SU-DHL-6 (cell line): ENCODE measurements around the gene CORO6.

ENCODE experiments used
- H2AFZ ChIP-seq: fragments of 200-600 bp; sonication (generic); 2 replicates; pipeline ENCODE4 v1.6.1; 2014; ENCODE audit warnings: low read depth, mild to moderate bottlenecking, moderate library complexity, mixed read lengths, antibody characterized with exemption, low read length; ENCODE audit not compliant: severe bottlenecking
- H3F3A ChIP-seq: fragments of 200-600 bp; shearing (Covaris generic); 2 replicates; pipeline ENCODE4 v1.6.0; 2016; ENCODE audit warnings: antibody characterized with exemption, mild to moderate bottlenecking; ENCODE audit not compliant: insufficient read depth
- H3K27ac ChIP-seq: fragments of 200-600 bp; sonication (generic); 2 replicates; pipeline ENCODE4 v1.5.1; 2016; ENCODE audit warnings: low read depth, mild to moderate bottlenecking, low read length, moderate library complexity, mixed read lengths
- H3K27me3 ChIP-seq: fragments of 200-600 bp; sonication (generic), shearing (Covaris generic); 2 replicates; pipeline ENCODE4 v1.6.0; 2014; ENCODE audit warnings: mild to moderate bottlenecking, low read length
- H3K36me3 ChIP-seq: fragments of 200-600 bp; sonication (generic); 2 replicates; pipeline ENCODE4 v1.6.1; 2014; ENCODE audit warnings: mild to moderate bottlenecking, low read length, mixed read lengths
- H3K4me2 ChIP-seq: fragments of 300-600, 200-600 bp; shearing (Covaris generic), sonication (generic); 2 replicates; pipeline ENCODE4 v1.6.0; 2014; ENCODE audit warnings: low read length, low read depth, mild to moderate bottlenecking; ENCODE audit not compliant: poor library complexity, severe bottlenecking
- H3K4me3 ChIP-seq: fragments of 200-600 bp; sonication (generic); 2 replicates; pipeline ENCODE4 v1.5.1; 2014; ENCODE audit warnings: antibody characterized with exemption, low read length, mild to moderate bottlenecking, mixed read lengths; ENCODE audit not compliant: insufficient read depth, poor library complexity, severe bottlenecking
- H3K79me2 ChIP-seq: fragments of 200-600 bp; sonication (generic); 2 replicates; pipeline ENCODE4 v1.6.1; 2014; ENCODE audit warnings: mild to moderate bottlenecking, low read length, moderate library complexity; ENCODE audit not compliant: insufficient read depth
- H3K9ac ChIP-seq: fragments of 200-600 bp; sonication (generic); 2 replicates; pipeline ENCODE4 v1.7.0; 2014; ENCODE audit warnings: mild to moderate bottlenecking, low read length
- H3K9me2 ChIP-seq: fragments of 200-600 bp; sonication (generic); replicated peaks from 2 replicates; pipeline ENCODE4 v1.6.1; 2014; ENCODE audit warnings: low read length; ENCODE audit not compliant: insufficient read depth
- H3K9me3 ChIP-seq: fragments of 200-600 bp; sonication (generic); 2 replicates; pipeline ENCODE4 v1.6.1; 2014; ENCODE audit warnings: low read length, mixed read lengths; ENCODE audit not compliant: insufficient read depth
- H4K20me1 ChIP-seq: fragments of 200-600 bp; sonication (generic); 2 replicates; pipeline ENCODE4 v1.6.1; 2014; ENCODE audit warnings: low read depth, mild to moderate bottlenecking, antibody characterized with exemption, low read length, moderate library complexity, mixed read lengths
- CTCF ChIP-seq: fragments of 200-600 bp; sonication (generic); IDR thresholded peaks from one replicate; pipeline ENCODE4 v1.5.1; 2017; ENCODE audit warnings: antibody characterized with exemption, mild to moderate bottlenecking, low read length, moderate library complexity; ENCODE audit not compliant: insufficient read depth, poor library complexity, severe bottlenecking
- EZH2phosphoT487 ChIP-seq: fragments of 200-600 bp; sonication (generic), shearing (Covaris generic); conservative IDR thresholded peaks from 2 replicates; pipeline ENCODE4 v1.6.1; 2018; ENCODE audit warnings: mild to moderate bottlenecking, antibody characterized with exemption, low read length, moderate library complexity, mixed read lengths

Gene CORO6

DNA sequence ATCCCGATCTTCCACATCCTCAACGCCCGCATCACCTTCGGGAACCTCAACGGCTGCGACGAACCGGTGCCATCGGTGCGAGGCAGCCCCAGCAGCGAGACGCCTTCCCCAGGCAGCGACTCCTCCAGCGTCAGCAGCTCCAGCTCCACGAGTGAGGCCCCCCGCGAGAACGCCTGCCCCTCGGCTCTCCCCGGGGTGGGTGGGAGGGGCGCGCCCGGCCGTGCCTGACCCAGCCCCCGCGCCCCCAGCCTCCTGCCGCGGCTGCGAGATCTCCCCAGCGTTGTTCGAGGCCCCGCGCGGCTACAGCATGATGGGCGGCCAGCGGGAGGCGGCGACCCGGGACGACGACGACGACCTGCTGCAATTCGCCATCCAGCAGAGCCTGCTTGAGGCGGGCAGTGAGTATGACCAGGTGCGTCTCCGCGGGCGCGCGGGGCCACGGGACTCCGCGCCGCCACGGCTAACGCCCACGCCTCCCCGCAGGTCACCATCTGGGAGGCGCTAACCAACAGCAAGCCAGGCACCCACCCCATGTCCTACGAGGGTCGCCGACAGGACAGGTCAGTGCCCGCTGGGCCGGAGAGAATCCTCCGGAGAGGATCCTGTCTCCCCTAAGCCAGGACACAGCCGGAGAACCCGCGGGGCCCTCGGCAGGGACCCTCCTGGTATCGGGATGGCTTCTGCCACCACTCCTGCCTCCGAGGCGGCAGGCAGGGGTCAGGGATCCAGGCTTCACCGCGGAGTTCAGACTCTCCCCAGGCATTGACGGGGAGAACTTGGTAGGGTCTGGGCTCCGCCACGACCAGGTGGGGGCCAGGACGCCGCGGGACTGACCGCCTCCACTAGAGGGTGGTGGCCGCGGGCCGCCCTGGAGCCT, 10.1 kb downstream of the CORO6 start:
- Histone ChIP-seq H3K9me3 (no peaks in the 10 kb centered on the region), H3F3A (no peaks in the 10 kb centered on the region), H3K36me3 (no peaks in the 10 kb centered on the region), H4K20me1 (no peaks in the 10 kb centered on the region), H3K4me2 (peak overlapping the region; percentile 11), H2AFZ (no peak overlapping the region), H3K27ac (no peak overlapping the region), H3K9ac (no peak overlapping the region), H3K27me3 (no peaks in the 10 kb centered on the region), H3K4me3 (no peak overlapping the region), H3K79me2 (no peaks in the 10 kb centered on the region), H3K9me2 (no peaks in the 10 kb centered on the region)
- TF ChIP-seq CTCF, result no peak
- TF ChIP-seq EZH2phosphoT487, result no peak

GRCh38 chr17:29612094-29612403, 10.7 kb downstream of the CORO6 start:
- TF ChIP-seq EZH2phosphoT487, result no peak
- TF ChIP-seq CTCF, result no peak
- Histone ChIP-seq H3K79me2 (no peaks in the 10 kb centered on the region), H4K20me1 (no peaks in the 10 kb centered on the region), H3K9ac (no peak overlapping the region), H3K9me3 (no peaks in the 10 kb centered on the region), H3K9me2 (no peaks in the 10 kb centered on the region), H3K4me3 (no peak overlapping the region), H3F3A (no peaks in the 10 kb centered on the region), H2AFZ (no peak overlapping the region), H3K36me3 (no peaks in the 10 kb centered on the region), H3K4me2 (no peak overlapping the region), H3K27me3 (no peaks in the 10 kb centered on the region), H3K27ac (no peak overlapping the region)

DNA sequence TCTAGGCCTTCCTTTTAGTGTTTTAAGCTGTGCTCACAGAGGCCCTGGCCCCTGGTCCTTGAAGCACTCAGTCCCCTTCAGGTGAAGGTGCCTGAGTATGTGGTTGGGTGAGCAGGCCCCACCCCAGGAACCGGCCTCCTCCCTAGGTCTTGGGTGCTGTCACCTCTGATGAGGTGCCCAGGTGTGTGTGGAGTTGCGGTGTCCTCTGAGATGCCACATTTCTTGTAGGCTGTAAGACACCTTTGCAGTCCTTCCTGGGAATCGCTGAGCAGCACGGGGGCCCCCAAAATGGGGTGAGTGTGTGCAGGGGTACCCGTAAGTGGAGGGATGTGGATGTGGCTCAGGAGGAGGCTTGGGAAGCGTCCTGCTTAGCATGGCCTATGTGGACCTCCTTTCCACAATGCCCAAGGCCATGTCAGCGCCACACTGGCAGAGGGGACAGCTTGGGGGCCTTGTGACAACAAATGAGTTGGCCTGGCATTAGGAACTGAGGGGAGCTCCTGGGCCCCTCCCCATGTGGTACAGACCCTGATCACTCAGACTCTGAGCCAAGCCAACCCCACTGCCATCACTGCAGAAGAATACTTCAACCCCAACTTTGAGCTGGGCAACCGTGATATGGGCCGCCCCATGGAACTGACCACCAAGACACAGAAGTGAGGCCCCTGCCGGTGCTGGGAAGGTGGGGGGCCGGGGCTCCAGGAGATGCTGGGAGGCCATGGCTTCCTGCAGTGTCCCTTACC, 11.2 kb downstream of the CORO6 start:
- H3K9me2 ChIP-seq, result no peaks in the 10 kb centered on the region
- H3K4me3 ChIP-seq, result no peak overlapping the region
- H4K20me1 ChIP-seq, result no peaks in the 10 kb centered on the region
- TF ChIP-seq CTCF, result no peak
- H3K4me2 ChIP-seq, result no peak overlapping the region
- no peak overlapping the region for H3K9ac ChIP-seq
- H3K79me2 ChIP-seq, result no peaks in the 10 kb centered on the region
- H3K27me3 ChIP-seq, result no peaks in the 10 kb centered on the region
- no peaks in the 10 kb centered on the region for H3K9me3 ChIP-seq
- H2AFZ ChIP-seq, result no peak overlapping the region
- no peaks in the 10 kb centered on the region for H3F3A ChIP-seq
- no peaks in the 10 kb centered on the region for H3K36me3 ChIP-seq
- no peak overlapping the region for H3K27ac ChIP-seq
